GM19328 (cell line): Measurements from ENCODE around the gene MYL1.

ENCODE experiments used
- ATAC-seq: cut with Tn5 transposase; IDR thresholded peaks from one replicate; pipeline ENCODE4 v1.9.1; 2021; ENCODE audit warnings: mild to moderate bottlenecking, moderate library complexity; ENCODE audit not compliant: unreplicated experiment

MYL1 gene

GRCh38 chr2:210268281-210268680 is 46.7 kb downstream of the MYL1 start:
- no peak for ATAC-seq

GRCh38 chr2:210267698-210268097 is 47.3 kb downstream of the MYL1 start:
- ATAC-seq, result no peak

- ATAC-seq, result no peak
Measured at GRCh38 chr2:210264282-210264681, 50.7 kb downstream of the MYL1 start.

GRCh38 chr2:210263841-210264240 is 51.1 kb downstream of the MYL1 start:
- ATAC-seq, result no peak

GRCh38 chr2:210262036-210262435 is 52.9 kb downstream of the MYL1 start:
- no peak for ATAC-seq

GRCh38 chr2:210259687-210260086 is 55.3 kb downstream of the MYL1 start:
- no peak for ATAC-seq

GRCh38 chr2:210252699-210253606 is 62.0 kb downstream of the MYL1 start:
- no peak for ATAC-seq

GRCh38 chr2:210250622-210251021 is 64.4 kb downstream of the MYL1 start:
- no peak for ATAC-seq
